Endothelial cell of umbilical vein (primary cell): Measurements from ENCODE around the gene ZNF223. TPM values are rescaled to one million over a fixed set of nuclear protein-coding genes. Genes with fewer than 3 reads are reported as not detected.
A peak's percentile ranks its signal among the peaks of the same experiment; 100 is the strongest.

Experiments used
- BruUV-seq: library from RNA; stranded (reverse); fragments of 400-500 nt; replicated peaks from 2 replicates; lab custom pipeline; 2021; lab: Mats Ljungman, UMichigan
- CTCF ChIA-PET: fragments of 300-600, 350-600 bp; sonication (Branson Sonifier 250); formaldehyde crosslinking; loops from one replicate; lab custom pipeline; 2021; ENCODE audit warnings: antibody characterized with exemption, inconsistent platforms; lab: Charles Lee
- POLR2A ChIA-PET: fragments of 300-600, 350-600 bp; sonication (Branson Sonifier 250); formaldehyde crosslinking; loops from one replicate; lab custom pipeline; 2021; ENCODE audit warnings: antibody characterized with exemption, inconsistent platforms; lab: Charles Lee
- DNase-seq: peaks from one replicate; pipeline ENCODE4 v3.0.0-alpha.2; 2011; ENCODE audit warnings: low read depth, low spot score
- FAIRE-seq: peaks from 2 replicates; lab custom pipeline; 2011; peaks lifted over from hg19 to GRCh38; lab: Jason Lieb, UNC
- H2AFZ ChIP-seq: 2 replicates; pipeline ENCODE4 v1.6.0; 2012; ENCODE audit warnings: low read depth, low read length, control low read depth, inconsistent platforms
- H3K27ac ChIP-seq: 2 replicates; pipeline ENCODE4 v1.5.1; 2011; ENCODE audit warnings: low read depth, mild to moderate bottlenecking, control low read depth, low read length, moderate library complexity; ENCODE audit not compliant: insufficient read depth
- H3K27me3 ChIP-seq, 2 experiments: 2 replicates each; pipeline versions ENCODE4 v1.6.0 to v1.6.1; 2011; ENCODE audit warnings: low read length in 2 of 2, mixed read lengths in 1 of 2; ENCODE audit not compliant: control insufficient read depth in 2 of 2, insufficient read depth in 2 of 2
- H3K36me3 ChIP-seq, 2 experiments: 2 replicates in 1 of 2; 3 replicates in 1 of 2; pipeline ENCODE4 v1.5.1; 2011; ENCODE audit warnings: low read length in 2 of 2, mild to moderate bottlenecking in 1 of 2, moderate library complexity in 1 of 2; ENCODE audit not compliant: control insufficient read depth in 2 of 2, insufficient read depth in 2 of 2; ENCODE audit errors: extremely low read depth in 1 of 2
- H3K4me1 ChIP-seq: 3 replicates; pipeline ENCODE4 v1.5.1; 2011; ENCODE audit warnings: mild to moderate bottlenecking, low read length; ENCODE audit not compliant: control insufficient read depth, insufficient read depth; ENCODE audit errors: extremely low read depth
- H3K4me2 ChIP-seq: 2 replicates; pipeline ENCODE4 v1.6.1; 2011; ENCODE audit warnings: low read length, control low read depth, mixed read lengths; ENCODE audit not compliant: insufficient read depth
- H3K4me3 ChIP-seq, 3 experiments: fragments of 200-600 bp in 1 of 3; sonication (generic), shearing (Covaris generic) in 1 of 3; replicated peaks in 1 of 3; 2 replicates each; pipeline ENCODE4 v1.5.1; 2011 to 2016; ENCODE audit warnings: control low read depth in 3 of 3, low read length in 3 of 3, mild to moderate bottlenecking in 2 of 3, inconsistent platforms in 1 of 3, low read depth in 1 of 3, moderate library complexity in 1 of 3; ENCODE audit not compliant: insufficient read depth in 1 of 3
- H3K79me2 ChIP-seq: 2 replicates; pipeline ENCODE4 v1.6.0; 2012; ENCODE audit warnings: low read length, inconsistent platforms; ENCODE audit not compliant: control insufficient read depth, insufficient read depth
- H3K9ac ChIP-seq: replicated peaks from 2 replicates; pipeline ENCODE3; 2011; ENCODE audit warnings: low read length, control low read depth; ENCODE audit not compliant: insufficient read depth; ENCODE audit errors: extremely low read depth
- H3K9me1 ChIP-seq: replicated peaks from 3 replicates; pipeline ENCODE4 v1.6.0; 2011; ENCODE audit warnings: mild to moderate bottlenecking, low read length; ENCODE audit not compliant: control insufficient read depth, insufficient read depth; ENCODE audit errors: extremely low read depth
- H3K9me3 ChIP-seq: replicated peaks from 2 replicates; pipeline ENCODE4 v1.5.1; 2012; ENCODE audit warnings: low read length, inconsistent platforms; ENCODE audit not compliant: control insufficient read depth, insufficient read depth
- H4K20me1 ChIP-seq: replicated peaks from 2 replicates; pipeline ENCODE3; 2011; ENCODE audit warnings: mild to moderate bottlenecking, low read length; ENCODE audit not compliant: control insufficient read depth, insufficient read depth; ENCODE audit errors: extremely low read depth
- CTCF ChIP-seq, 2 donors: IDR thresholded peaks; 1 replicate in 1 of 2; 2 replicates in 1 of 2; pipeline ENCODE4 v1.5.1; 2011; ENCODE audit warnings: low read length in 2 of 2, mild to moderate bottlenecking in 2 of 2, moderate library complexity in 2 of 2, control low read depth in 1 of 2, inconsistent platforms in 1 of 2, low read depth in 1 of 2; ENCODE audit not compliant: insufficient read depth in 1 of 2; ENCODE audit errors: extremely low read depth in 1 of 2
- EZH2 ChIP-seq: IDR thresholded peaks from 2 replicates; pipeline ENCODE4 v1.6.1; 2012; ENCODE audit warnings: borderline replicate concordance, low read depth, mild to moderate bottlenecking, moderate library complexity, low read length, inconsistent platforms; ENCODE audit not compliant: severe bottlenecking
- FOS ChIP-seq: IDR thresholded peaks from 2 replicates; pipeline ENCODE4 v1.6.1; 2011; ENCODE audit warnings: mild to moderate bottlenecking, low read length, moderate library complexity, borderline replicate concordance; ENCODE audit not compliant: insufficient read depth
- MAX ChIP-seq: IDR thresholded peaks from 2 replicates; pipeline ENCODE4 v1.6.1; 2011; ENCODE audit not compliant: insufficient read depth, insufficient read length
- POLR2A ChIP-seq: IDR thresholded peaks from 2 replicates; pipeline ENCODE4 v1.6.1; 2012; ENCODE audit warnings: low read depth, mild to moderate bottlenecking, control low read depth, low read length
- dilution Hi-C: fragments of 300-500 bp; cut with MboI; formaldehyde crosslinking; loops from one replicate; pipeline ENCODE4 v1.15.0; 2019; ENCODE audit warnings: low sequenced_read_pairs; ENCODE audit not compliant: extremely low pct_ligation_motif_present
- intact Hi-C: fragments of 100-400 bp; cut with micrococcal nuclease; formaldehyde crosslinking; loops from one replicate; pipeline ENCODE4 v1.10.0; 2022
- polyA plus RNA-seq, 4 experiments: library from polyadenylated mRNA; depleted of rRNA in 3 of 4; stranded (reverse) in 3 of 4; unstranded in 1 of 4; fragments of >200 nt; gene quantifications; 2 replicates each; pipeline versions ENCODE4 v1.2.1 to v1.2.3, GENCODE V29; 2011 to 2012; ENCODE audit warnings: missing spikeins in 1 of 4
- total RNA-seq: library from RNA; stranded (reverse); gene quantifications from 2 replicates; pipeline ENCODE4 v1.2.3, GENCODE V29; 2021

ZNF223 gene
- total and polyA plus RNA-seq, 2 donors (not counting 3 experiments of a cell fraction or from before 2014, with no cell fraction given): 1.6 to 3.7 TPM

GRCh38 chr19:44111910-44112463, 60.2 kb downstream of the ZNF223 start:
- FAIRE-seq: peak; percentile 70
- intact Hi-C loops: loop anchor here (2.0 to 10.0 kb wide), 5 partner anchors 29 to 357 kb away; partner anchors contain the start of genes SMG9, ZNF112, ZNF234 and ZNF45
- Histone ChIP-seq H2AFZ (peak overlapping the region; percentile 53), H3K9me1 (no peaks in the 10 kb centered on the region), H3K27me3 (no peaks in the 10 kb centered on the region), H3K36me3 (no peaks in the 10 kb centered on the region), H3K9ac (peak overlapping the region; percentile 70), H3K4me3 (peak overlapping the region; percentile 80 to 94 (median 84)), H4K20me1 (no peaks in the 10 kb centered on the region), H3K79me2 (no peaks in the 10 kb centered on the region), H3K4me2 (peak overlapping the region; percentile 92), H3K9me3 (peaks cover 8% of the 10 kb centered on the region), H3K27ac (no peak overlapping the region), H3K4me1 (peaks cover 6% of the 10 kb centered on the region)
- no peak for TF ChIP-seq POLR2A
- TF ChIP-seq MAX: peak; percentile 10
- ChIA-PET CTCF (no interaction called here), POLR2A (no interaction called here)
- dilution Hi-C loops: no loop called here
- BruUV-seq: no TSS peak
- DNase-seq: peak; percentile 65

GRCh38 chr19:44112802-44113137, 60.9 kb downstream of the ZNF223 start:
- POLR2A ChIA-PET: no interaction called here
- no TSS peak for BruUV-seq
- no peak for FAIRE-seq

More at GRCh38 chr19:44112802-44113137, 60.9 kb downstream of the ZNF223 start:
- peak overlapping the region; percentile 80 to 94 (median 84) for H3K4me3 ChIP-seq
- H3K27me3 ChIP-seq: no peaks in the 10 kb centered on the region
- peaks cover 6% of the 10 kb centered on the region for H3K4me1 ChIP-seq
- H2AFZ ChIP-seq: peak overlapping the region; percentile 79
- CTCF ChIA-PET: no interaction called here
- H3K9ac ChIP-seq: peak overlapping the region; percentile 70
- peak overlapping the region; percentile 92 for H3K4me2 ChIP-seq
- no peaks in the 10 kb centered on the region for H3K36me3 ChIP-seq
- H3K79me2 ChIP-seq: no peaks in the 10 kb centered on the region
- peaks cover 7% of the 10 kb centered on the region for H3K9me3 ChIP-seq
- no peaks in the 10 kb centered on the region for H4K20me1 ChIP-seq
- DNase-seq: no peak
- no peaks in the 10 kb centered on the region for H3K9me1 ChIP-seq
- dilution Hi-C loops: no loop called here
- intact Hi-C loops: loop anchor here (1.0 to 10.0 kb wide), 16 partner anchors 18 to 388 kb away; partner anchors contain the start of genes SMG9, ZNF112, ZNF155 and ZNF180
- peak overlapping the region; percentile 32 for H3K27ac ChIP-seq
- TF ChIP-seq FOS (no peak), CTCF (IDR thresholded peaks at IDR 0.05; ENCODE audit: extremely low read depth in 1 of 2, insufficient read depth in 1 of 2, low read depth in 1 of 2, low read length in 2 of 2) (no peak), EZH2 (no peak)
